Kidney glomerular epithelial cell (primary cell): ENCODE results near the gene POLR1C.
"Not testable (repeated sequence)": the region's sequence is repeated elsewhere in the genome, so short reads cannot be mapped to it uniquely, and the experiment has no call there.

Experiments
- DNase-seq: peaks from one replicate; lab custom pipeline; 2025; lab: John Stamatoyannopoulos, UW

POLR1C gene

DNA sequence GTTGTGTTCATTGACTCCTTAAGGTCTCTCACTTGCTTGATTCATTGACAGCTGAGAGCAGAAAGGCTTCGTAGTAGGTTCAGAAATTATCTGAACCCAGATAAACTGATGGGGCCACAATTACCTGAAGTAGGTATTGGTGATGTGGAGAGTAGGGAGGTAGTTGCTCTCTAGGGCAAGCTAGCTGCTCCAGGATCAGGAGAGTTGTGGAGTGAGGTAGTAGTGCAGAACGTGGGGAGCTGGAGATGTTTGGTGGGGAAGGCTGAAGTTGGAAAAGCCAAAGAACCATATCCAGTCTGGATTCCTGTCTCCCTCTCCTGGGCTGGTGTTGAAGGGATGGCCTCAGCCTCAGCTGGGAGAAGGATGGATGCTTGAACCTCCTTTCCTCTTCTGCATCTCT, 23.7 kb upstream of the POLR1C start:
- no peak for DNase-seq

DNA sequence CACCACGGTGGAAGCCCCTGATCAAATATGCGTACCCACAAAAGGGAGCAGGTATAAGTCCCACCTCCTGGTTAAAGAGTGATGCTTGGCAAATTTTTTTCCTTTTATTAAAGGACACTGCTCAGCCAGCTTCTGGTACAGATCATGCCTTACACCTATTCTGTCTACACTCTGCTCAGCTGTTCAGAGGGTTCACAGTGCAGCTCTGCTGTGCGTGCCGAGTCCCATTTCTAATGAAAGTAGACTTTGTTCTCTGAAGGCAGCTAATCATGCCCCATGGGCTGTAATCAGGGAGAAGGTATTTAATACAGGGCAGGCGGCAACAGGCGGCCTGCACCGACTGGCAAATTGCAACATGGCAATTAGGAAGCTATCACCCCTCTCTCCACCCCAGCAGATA, 23.1 kb upstream of the POLR1C start:
- DNase-seq: no peak

DNA sequence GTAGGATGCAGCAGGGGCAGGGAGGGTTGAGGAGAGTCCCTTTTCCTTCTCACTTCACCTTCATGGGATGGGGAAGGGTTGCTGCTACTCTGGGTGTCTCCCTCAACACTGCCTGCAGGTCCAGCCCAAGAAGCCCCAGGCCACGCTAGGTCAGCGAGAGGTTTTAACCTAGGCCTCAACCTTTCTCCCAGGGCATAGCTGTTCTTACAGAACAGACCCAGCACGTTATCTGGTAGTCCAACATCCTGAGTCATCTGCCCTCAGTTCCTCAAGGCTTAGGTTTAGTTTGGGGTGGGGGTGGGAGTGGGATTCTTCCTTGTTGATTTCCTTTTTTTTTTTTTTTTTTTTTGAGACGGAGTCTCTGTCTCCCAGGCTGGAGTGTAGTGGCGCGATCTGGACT, 22.6 kb upstream of the POLR1C start:
- no peak for DNase-seq

DNA sequence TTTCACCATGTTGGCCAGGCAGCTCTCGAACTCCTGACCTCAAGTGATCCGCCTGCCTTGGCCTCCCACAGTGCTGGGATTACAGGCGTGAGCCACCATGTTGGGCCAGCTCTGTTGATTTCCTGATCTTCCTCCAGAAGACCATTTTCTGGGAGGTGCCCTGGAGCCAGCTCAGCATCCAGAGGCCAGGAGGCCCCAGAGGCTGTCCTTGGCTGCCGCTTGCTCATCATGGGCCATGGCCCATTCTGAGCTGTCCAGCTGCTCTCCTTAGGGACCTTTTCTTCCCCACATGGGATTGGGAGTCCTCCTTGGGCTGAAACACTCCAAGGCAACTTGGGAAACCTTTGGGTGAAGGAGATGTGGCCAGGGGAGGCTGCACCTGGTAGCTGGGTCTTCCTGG, 22.1 kb upstream of the POLR1C start:
- no peak for DNase-seq

DNA sequence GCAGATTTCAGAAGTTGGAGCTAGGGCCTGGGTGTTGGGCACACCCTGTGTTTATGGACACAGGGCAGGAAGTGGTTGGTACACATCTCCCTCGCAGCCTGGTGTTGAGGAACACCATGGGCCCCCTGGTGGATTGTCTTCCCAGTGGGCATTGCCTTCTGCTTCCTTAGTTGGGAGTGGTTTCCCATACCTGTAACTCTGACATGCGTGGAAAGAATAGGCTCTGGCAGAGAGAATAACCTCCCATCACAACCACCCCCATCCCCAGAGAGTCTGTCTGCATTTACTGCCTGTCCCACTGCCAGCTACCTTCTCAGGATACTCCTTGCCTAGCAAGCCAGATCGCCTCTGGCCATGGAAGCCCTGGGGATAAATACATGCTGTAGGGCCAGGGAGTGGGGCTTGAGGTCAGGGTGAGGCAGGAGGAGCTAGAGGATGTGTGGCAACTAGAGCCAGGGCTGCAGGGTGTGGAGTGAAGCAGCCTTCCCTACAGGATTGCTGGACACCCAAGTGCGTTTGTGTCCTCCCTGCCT, 21.4 kb upstream of the POLR1C start:
- no peak for DNase-seq

DNA sequence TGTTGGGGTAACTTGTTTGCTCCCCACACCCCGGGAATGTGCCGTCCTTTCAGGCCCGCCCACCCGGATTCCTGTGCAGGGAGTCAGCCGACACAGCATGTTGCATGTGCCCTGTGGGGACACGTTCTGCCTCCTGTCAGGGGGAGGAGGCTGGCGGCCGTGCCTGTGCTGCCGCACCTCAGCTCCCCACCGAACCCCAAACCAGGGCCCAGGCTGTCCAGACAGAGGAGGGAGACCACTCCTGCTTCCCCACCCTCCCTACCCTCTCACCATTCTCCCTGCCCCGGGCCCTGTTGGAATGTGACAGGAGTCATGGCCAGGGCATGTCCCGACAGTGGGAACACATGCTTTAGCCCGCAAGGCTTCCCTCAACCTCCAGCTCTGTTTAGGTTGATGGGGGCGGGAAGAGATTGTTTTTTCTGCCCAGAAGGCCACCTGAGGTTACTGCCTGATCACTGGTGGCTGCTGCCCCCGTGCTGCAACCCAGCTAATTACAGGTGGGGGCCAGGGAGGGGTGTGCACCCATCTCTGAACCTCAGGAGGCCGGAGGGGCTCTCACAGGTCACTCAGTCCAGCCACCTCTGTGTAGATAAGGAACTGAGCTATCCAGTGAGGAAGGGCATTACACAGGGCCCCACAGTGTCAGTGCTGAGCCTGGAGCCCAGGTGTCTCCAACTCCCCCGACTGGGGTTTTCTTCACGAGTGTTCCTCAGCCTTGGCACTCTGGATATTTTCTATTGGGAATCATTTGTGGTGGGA, 20.3 kb upstream of the POLR1C start:
- no peak for DNase-seq

GRCh38 chr6:43497129-43497396, 19.8 kb upstream of the POLR1C start:
- no peak for DNase-seq

GRCh38 chr6:43497689-43498088, 19.2 kb upstream of the POLR1C start:
- DNase-seq: no peak

GRCh38 chr6:43498291-43498690, 18.6 kb upstream of the POLR1C start:
- not testable (repeated sequence) for DNase-seq

DNA sequence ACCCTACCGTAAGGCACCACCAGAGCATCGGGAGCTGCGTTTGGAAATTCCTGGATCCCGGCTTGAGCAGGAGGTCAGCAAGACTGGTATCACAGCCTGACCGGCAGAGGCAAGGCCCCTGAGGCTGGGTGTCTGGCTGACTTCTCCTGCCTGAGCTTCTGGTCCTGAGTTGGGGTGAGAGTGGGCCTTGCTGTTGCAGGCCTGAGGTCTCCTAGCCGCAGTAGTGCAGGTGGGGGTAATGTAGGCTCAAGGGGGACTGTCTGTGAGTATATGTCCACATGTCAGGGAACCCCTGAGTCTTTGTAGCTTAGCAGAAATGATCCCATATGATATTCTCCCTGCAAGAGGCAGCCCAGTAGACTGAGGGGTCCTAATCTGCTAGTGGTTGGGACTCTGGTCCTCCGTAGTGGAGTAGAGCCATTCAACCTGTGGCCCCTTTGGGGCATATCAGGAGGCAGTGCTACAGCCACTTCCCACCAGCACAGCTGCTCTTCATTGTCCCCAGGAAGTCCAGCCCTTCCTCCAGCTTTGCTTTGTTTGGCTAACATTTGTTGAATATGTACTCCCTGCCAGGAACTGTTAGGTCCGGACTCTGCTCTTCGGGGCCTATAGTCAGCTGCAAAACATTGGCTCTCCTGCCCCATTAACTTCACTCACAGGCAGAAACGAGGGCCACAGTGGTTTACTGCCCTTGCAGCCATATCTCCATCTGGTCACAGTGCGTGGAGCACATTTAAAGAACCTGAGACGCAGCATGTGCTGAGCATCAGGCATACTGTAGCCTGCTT, 17.7 kb upstream of the POLR1C start:
- DNase-seq: no peak

DNA sequence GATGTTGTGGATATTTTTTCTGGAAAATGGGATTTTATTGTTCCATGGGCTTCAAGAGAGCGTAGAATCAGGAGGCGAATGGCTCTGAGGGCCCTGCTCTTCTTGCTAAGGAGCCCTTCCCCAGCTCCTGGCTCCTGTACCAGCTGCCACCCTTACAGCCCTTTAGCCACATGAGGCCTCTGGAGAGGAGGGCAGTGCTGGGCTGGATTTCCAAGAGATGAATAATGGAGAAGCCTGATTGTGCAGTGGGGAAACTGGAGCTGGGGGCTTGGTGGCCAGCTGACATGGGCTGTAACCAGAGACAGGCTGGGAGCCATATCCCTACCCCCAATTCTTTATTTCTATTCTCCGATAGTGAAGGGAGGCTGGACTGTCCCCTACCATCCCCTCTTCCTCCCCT, 16.0 kb upstream of the POLR1C start:
- DNase-seq: no peak

DNA sequence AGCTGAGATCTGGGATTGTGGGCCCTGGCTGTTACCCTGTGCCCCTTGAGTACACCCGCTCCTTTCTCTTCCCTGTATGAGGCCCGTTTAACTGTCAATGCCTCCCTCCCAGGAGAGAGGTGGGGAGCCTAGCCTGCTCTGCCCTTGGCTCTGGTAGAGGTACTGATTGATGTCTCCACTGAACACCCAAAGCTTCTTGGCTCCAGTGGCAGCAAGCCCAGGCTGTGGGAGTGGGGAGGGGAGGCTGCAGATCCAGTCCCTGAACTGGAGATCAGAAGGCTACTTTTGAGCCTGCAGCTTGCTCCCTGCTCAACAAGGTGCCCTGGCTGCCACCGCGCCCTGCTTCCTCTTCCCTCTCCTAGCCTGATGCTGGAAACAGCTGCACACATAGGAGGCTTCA, 14.2 kb upstream of the POLR1C start:
- DNase-seq: no peak

- DNase-seq: no peak
These were observed 13.4 kb upstream of the POLR1C start for GRCh38 chr6:43503443-43503842.

DNA sequence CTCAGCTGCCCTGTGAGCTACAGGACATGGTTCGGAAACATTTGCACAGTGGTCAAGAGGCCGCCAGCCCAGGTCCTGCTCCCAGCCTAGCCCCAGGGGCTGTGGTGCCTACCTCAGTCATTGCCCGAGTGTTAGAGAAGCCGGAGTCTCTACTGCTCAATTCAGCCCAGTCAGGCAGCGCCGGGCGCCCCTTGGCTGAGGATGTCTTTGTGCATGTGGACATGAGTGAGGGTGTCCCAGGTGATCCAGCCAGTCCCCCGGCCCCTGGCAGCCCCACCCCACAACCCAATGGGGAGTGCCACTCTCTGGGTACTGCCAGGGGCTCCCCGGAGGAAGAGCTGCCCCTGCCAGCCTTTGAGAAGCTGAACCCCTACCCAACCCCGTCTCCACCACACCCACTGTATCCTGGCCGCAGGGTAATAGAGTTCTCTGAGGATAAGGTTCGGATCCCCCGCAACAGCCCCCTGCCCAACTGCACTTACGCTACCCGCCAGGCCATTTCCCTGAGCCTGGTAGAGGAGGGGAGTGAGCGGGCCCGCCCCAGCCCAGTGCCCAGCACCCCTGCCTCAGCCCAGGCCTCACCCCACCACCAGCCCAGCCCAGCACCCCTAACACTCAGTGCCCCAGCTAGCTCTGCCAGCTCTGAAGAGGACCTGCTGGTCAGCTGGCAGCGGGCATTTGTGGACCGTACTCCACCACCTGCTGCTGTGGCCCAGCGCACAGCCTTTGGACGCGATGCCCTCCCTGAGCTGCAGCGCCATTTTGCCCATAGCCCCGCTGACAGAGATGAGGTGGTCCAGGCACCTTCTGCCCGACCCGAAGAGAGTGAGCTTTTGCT, 11.9 kb upstream of the POLR1C start:
- no peak for DNase-seq

DNA sequence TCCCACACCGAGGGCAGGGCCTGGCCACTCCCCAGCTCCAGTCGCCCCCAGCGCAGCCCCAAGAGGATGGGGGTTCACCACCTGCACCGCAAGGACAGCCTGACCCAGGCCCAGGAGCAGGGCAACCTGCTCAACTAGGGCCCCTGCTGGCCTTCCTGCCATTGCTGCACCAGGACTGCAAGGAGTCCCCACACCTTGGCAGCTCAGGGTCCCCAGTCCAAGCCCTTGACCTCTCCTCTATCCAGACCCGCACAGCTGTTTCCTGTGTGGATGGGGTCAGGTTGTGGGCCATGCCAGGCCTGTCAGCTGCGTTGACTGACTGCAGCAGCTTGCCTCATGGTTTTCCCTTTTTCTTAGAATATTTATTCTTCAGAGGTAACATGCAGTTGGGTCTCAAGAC, 11.2 kb upstream of the POLR1C start:
- DNase-seq: no peak

DNA sequence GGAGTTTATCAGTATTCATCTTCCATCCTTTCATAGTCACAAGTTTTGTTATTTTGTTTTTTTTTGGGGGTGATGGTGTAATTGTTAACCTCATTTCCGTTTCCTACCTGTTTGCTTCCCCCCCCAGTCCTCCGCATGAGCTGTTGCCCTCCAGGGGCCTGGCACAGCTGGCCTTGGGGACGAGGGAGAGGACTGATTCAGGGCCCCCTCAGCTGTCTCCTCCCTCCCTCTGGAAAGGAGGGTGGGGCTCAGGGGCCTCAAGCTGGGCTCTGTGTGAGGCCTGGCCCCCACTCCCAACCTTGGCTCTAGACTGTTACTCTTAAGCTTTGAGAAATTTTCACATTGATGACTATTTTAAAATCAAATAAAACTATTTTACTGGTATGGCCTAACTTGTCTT, 10.7 kb upstream of the POLR1C start:
- no peak for DNase-seq

DNA sequence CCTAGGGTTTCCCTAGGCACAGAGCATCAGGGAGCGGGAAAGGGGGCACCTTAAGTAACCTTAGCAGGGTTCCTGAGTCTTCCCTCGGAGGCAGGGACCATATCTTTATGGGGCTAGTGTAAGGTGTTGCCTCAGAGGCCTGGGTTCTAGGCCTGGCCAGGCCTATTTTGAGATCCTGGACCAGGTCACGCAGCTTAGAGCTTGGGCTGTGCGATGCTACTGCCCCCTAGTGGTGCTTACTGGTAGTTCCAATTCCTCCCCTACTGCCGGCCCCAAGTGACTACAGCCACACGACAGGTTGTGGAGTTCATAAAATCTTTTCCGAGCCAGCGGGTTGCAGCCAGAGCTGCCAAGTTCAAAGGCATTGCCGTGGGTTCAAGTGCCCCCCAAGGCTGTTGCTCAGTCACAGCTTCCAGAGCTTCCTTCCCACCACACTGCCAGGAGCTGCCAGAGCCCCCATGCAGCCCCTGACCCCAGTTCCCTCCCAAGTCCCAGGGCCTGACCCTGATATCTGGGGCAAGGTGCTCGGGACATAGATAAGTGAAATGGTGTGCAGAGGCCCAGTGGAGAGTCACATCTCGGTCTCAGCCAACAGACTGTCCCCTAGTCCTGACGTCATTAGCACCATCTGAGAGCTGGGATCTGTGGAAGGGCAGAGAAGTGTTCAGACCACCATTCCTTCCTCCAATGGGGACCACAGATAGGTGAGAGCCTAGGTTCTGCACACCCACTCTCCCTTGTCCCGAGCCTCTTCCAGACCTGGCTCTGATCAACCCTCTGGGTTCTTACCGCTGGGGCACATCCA, 10.0 kb upstream of the POLR1C start:
- peak; percentile 66 for DNase-seq

DNA sequence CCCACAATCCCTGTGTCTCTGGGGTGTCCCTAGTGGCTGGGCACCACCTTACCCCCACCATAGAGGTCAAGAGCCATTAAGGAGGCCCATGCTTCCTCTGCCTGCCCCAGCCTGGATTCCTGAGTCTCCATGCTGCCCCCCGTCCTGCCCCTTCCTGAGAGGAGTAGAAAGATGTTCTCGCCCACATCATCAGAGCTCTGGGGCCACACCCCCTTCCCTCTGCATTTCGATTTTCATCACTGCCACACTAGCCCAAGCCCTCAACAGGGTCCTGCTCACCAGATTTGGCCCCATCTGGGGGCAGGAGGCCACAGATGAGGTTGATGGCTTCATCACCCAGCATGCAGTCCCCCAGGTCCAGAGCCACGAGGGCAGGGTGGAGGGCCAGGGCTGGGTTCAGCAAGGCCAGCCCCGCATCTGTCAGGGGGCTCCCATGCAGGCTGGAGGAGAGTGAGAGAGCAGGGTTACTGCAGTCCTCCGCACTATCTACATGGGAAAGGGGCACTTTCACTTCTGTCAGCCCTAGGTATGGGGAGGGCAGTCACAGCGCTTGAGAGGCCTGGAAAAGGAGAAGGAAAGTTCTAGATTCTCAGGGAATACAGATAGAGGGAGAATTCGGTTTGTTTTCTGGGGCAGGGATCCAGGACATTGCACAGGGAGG, 8.3 kb upstream of the POLR1C start:
- DNase-seq: no peak

- no peak for DNase-seq
These were observed 7.5 kb upstream of the POLR1C start for GRCh38 chr6:43509142-43509983.
